CD14-positive monocyte (primary cell): Measurements from ENCODE around the gene CA5A. TPM values are rescaled to one million over a fixed set of nuclear protein-coding genes. Genes with fewer than 3 reads are reported as not detected.
A peak's percentile ranks its signal among the peaks of the same experiment; 100 is the strongest.

ENCODE experiments used
- DNase-seq, 3 donors: peaks; one replicate each; pipeline ENCODE4 v3.0.0-alpha.2; 2011 to 2022
- H2AFZ ChIP-seq: 2 replicates; pipeline ENCODE4 v1.6.0; 2012; ENCODE audit warnings: mild to moderate bottlenecking, low read depth, low read length, inconsistent platforms; ENCODE audit not compliant: insufficient read depth, poor library complexity, severe bottlenecking
- H3K27ac ChIP-seq, 2 donors: 1 replicate in 1 of 2; 2 replicates in 1 of 2; pipeline ENCODE4 v1.5.1; 2012 to 2013; ENCODE audit warnings: low read length in 2 of 2, control low read depth in 1 of 2, inconsistent platforms in 1 of 2, low read depth in 1 of 2, mild to moderate bottlenecking in 1 of 2
- H3K27me3 ChIP-seq, 2 donors: one replicate each; pipeline versions ENCODE4 v1.6.0 to v1.6.1; 2011 to 2013; ENCODE audit warnings: low read length in 2 of 2; ENCODE audit not compliant: control insufficient read depth in 2 of 2, insufficient read depth in 2 of 2
- H3K36me3 ChIP-seq, 2 donors: replicated peaks in 1 of 2; 1 replicate in 1 of 2; 2 replicates in 1 of 2; pipeline versions ENCODE4 v1.5.1 to v1.6.1; 2012 to 2013; ENCODE audit warnings: low read length in 2 of 2, control low read depth in 1 of 2, inconsistent platforms in 1 of 2, mild to moderate bottlenecking in 1 of 2; ENCODE audit not compliant: insufficient read depth in 2 of 2, control insufficient read depth in 1 of 2
- H3K4me1 ChIP-seq, 2 donors: 1 replicate in 1 of 2; 2 replicates in 1 of 2; pipeline versions ENCODE4 v1.5.1 to v1.6.1; 2012 to 2013; ENCODE audit warnings: low read length in 2 of 2, control low read depth in 1 of 2, inconsistent platforms in 1 of 2, mild to moderate bottlenecking in 1 of 2, moderate library complexity in 1 of 2; ENCODE audit not compliant: insufficient read depth in 2 of 2, control insufficient read depth in 1 of 2
- H3K4me2 ChIP-seq: replicated peaks from 2 replicates; pipeline ENCODE3; 2012; ENCODE audit warnings: low read length, moderate library complexity, mild to moderate bottlenecking; ENCODE audit not compliant: poor library complexity, severe bottlenecking; ENCODE audit errors: extremely low read depth
- H3K4me3 ChIP-seq, 3 experiments: fragments of 200-600 bp in 1 of 3; sonication (generic) in 1 of 3; replicated peaks in 1 of 3; 1 replicate in 2 of 3; 2 replicates in 1 of 3; pipeline ENCODE4 v1.5.1; 2011 to 2013; ENCODE audit warnings: low read length in 3 of 3, mild to moderate bottlenecking in 3 of 3, control low read depth in 2 of 3, low read depth in 2 of 3, inconsistent platforms in 1 of 3, moderate library complexity in 1 of 3
- H3K79me2 ChIP-seq: 2 replicates; pipeline ENCODE4 v1.6.0; 2012; ENCODE audit warnings: mild to moderate bottlenecking, control low read depth, inconsistent platforms, low read length, moderate library complexity; ENCODE audit not compliant: insufficient read depth
- H3K9ac ChIP-seq: 2 replicates; pipeline ENCODE4 v1.6.0; 2017; ENCODE audit warnings: low read length, mild to moderate bottlenecking; ENCODE audit not compliant: insufficient read depth, poor library complexity, severe bottlenecking
- H3K9me3 ChIP-seq, 2 donors: replicated peaks in 1 of 2; 1 replicate in 1 of 2; 2 replicates in 1 of 2; pipeline versions ENCODE4 v1.5.1 to v1.6.1; 2012 to 2013; ENCODE audit warnings: low read length in 2 of 2, control low read depth in 1 of 2; ENCODE audit not compliant: control insufficient read depth in 1 of 2, insufficient read depth in 1 of 2
- H4K20me1 ChIP-seq: 2 replicates; pipeline ENCODE4 v1.6.0; 2012; ENCODE audit warnings: mild to moderate bottlenecking, low read length, control low read depth, moderate library complexity; ENCODE audit not compliant: insufficient read depth
- H3K27ac Mint-ChIP-seq, 7 donors: one replicate each; pipeline ENCODE4 v1.8.0; 2020; ENCODE audit warnings: mild to moderate bottlenecking in 7 of 7, mixed read lengths in 7 of 7, moderate library complexity in 6 of 7, inconsistent platforms in 2 of 7
- H3K27me3 Mint-ChIP-seq, 3 donors: one replicate each; pipeline ENCODE4 v1.8.0; 2021 to 2022; ENCODE audit warnings: low read depth in 3 of 3, mild to moderate bottlenecking in 3 of 3, mixed read lengths in 3 of 3, moderate library complexity in 3 of 3, inconsistent platforms in 1 of 3
- H3K36me3 Mint-ChIP-seq, 2 donors: one replicate each; pipeline ENCODE4 v1.8.0; 2020; ENCODE audit warnings: mixed read lengths in 2 of 2, inconsistent platforms in 1 of 2, mild to moderate bottlenecking in 1 of 2
- H3K4me1 Mint-ChIP-seq: one replicate; pipeline ENCODE4 v1.8.0; 2020; ENCODE audit warnings: mild to moderate bottlenecking, mixed read lengths
- H3K4me3 Mint-ChIP-seq, 2 donors: one replicate each; pipeline ENCODE4 v1.8.0; 2020; ENCODE audit warnings: mild to moderate bottlenecking in 2 of 2, mixed read lengths in 2 of 2, moderate library complexity in 1 of 2
- H3K9me3 Mint-ChIP-seq, 7 donors: one replicate each; pipeline ENCODE4 v1.8.0; 2020 to 2022; ENCODE audit warnings: mixed read lengths in 7 of 7, mild to moderate bottlenecking in 6 of 7, moderate library complexity in 6 of 7, inconsistent platforms in 2 of 7
- CTCF ChIP-seq: fragments of 200-600 bp; IDR thresholded peaks from one replicate; pipeline ENCODE4 v1.8.0; 2022; ENCODE audit warnings: antibody characterized with exemption, mild to moderate bottlenecking
- WGBS: methylation state at CpG from one replicate; pipeline ENCODE4 v1.1.5; 2013; ENCODE audit warnings: missing lambda C conversion rate; ENCODE audit not compliant: insufficient coverage; 5-methylcytosine and 5-hydroxymethylcytosine counted together
- intact Hi-C, 2 donors: fragments of 100-400 bp; cut with micrococcal nuclease; formaldehyde crosslinking; loops; one replicate each; pipeline versions ENCODE4 v1.15.0 to v1.15.1; 2023
- polyA plus RNA-seq, 3 donors: library from polyadenylated mRNA; depleted of rRNA in 1 of 3; unstranded in 2 of 3; stranded (reverse) in 1 of 3; fragments of 300-500 nt in 2 of 3; fragments of >200 nt in 1 of 3; fragmentation: Illumina TruSeq in 2 of 3; gene quantifications; 1 replicate in 2 of 3; 2 replicates in 1 of 3; pipeline ENCODE4 v1.2.3, GENCODE V29; 2012 to 2021

CA5A gene
- polyA plus RNA-seq, 3 donors = not detected

GRCh38 chr16:87945351-87946042, 9.2 kb upstream of the CA5A start:
- peak; percentile 63 to 74 (median 68) for DNase-seq
- peak overlapping the region in 1 of 2 donors; percentile 53 for H3K27ac ChIP-seq
- peak overlapping the region; percentile 81 for H2AFZ ChIP-seq
- Mint-ChIP-seq H3K27me3 (peaks cover 0 to 2% (median 2%) of the 10 kb centered on the region in 3 donors), H3K4me3 (peak overlapping the region; percentile 78 to 83), H3K27ac (peak overlapping the region in 6 of 7 donors; percentile 58 to 84 (median 72)), H3K36me3 (no peaks in the 10 kb centered on the region), H3K9me3 (no peaks in the 10 kb centered on the region), H3K4me1 (peaks cover 40% of the 10 kb centered on the region)
- no peak for TF ChIP-seq CTCF
- H3K4me2 ChIP-seq = peak overlapping the region; percentile 79
- H3K79me2 ChIP-seq = no peaks in the 10 kb centered on the region
- peaks cover 36 to 46% of the 10 kb centered on the region in 2 donors for H3K4me1 ChIP-seq
- peak overlapping the region; percentile 54 for H3K9ac ChIP-seq
- peak overlapping the region; percentile 12 to 72 (median 45) for H3K4me3 ChIP-seq
- H3K36me3 ChIP-seq = no peaks in the 10 kb centered on the region
- no peaks in the 10 kb centered on the region for H3K9me3 ChIP-seq
- H4K20me1 ChIP-seq = no peaks in the 10 kb centered on the region
- no peaks in the 10 kb centered on the region for H3K27me3 ChIP-seq
- WGBS = 31% methylated on average over 15 of the region's 22 CpGs
- intact Hi-C loops = no loop called here

GRCh38 chr16:87942680-87943079, 6.4 kb upstream of the CA5A start:
- H3K9me3 Mint-ChIP-seq = peaks cover 0 to 3% (median 0%) of the 10 kb centered on the region in 7 donors
- H3K4me3 ChIP-seq = no peak overlapping the region
- H3K4me3 Mint-ChIP-seq = no peak overlapping the region
- H3K27ac ChIP-seq = no peak overlapping the region
- H4K20me1 ChIP-seq = no peaks in the 10 kb centered on the region
- intact Hi-C loops = no loop called here
- H3K9ac ChIP-seq = no peak overlapping the region
- H3K27ac Mint-ChIP-seq = no peak overlapping the region
- no peaks in the 10 kb centered on the region for H3K79me2 ChIP-seq
- H3K36me3 ChIP-seq = no peaks in the 10 kb centered on the region
- peaks cover 21% of the 10 kb centered on the region for H3K4me1 Mint-ChIP-seq
- no peak overlapping the region for H3K4me2 ChIP-seq
- H3K36me3 Mint-ChIP-seq = no peaks in the 10 kb centered on the region
- no peak overlapping the region for H2AFZ ChIP-seq
- peaks cover 0 to 4% (median 2%) of the 10 kb centered on the region in 3 donors for H3K27me3 Mint-ChIP-seq
- peaks cover 13 to 17% of the 10 kb centered on the region in 2 donors for H3K4me1 ChIP-seq
- no peak for DNase-seq
- no peaks in the 10 kb centered on the region for H3K9me3 ChIP-seq
- no peaks in the 10 kb centered on the region for H3K27me3 ChIP-seq
- TF ChIP-seq CTCF = no peak
- WGBS = no CpG with 5 or more reads among the region's 5 CpGs
